SU-DHL-6 (cell line): ENCODE results near the gene G2E3.
A peak's percentile ranks its signal among the peaks of the same experiment; 100 is the strongest.

Experiments used
- H2AFZ ChIP-seq: fragments of 200-600 bp; sonication (generic); 2 replicates; pipeline ENCODE4 v1.6.1; 2014; ENCODE audit warnings: low read depth, mild to moderate bottlenecking, moderate library complexity, mixed read lengths, antibody characterized with exemption, low read length; ENCODE audit not compliant: severe bottlenecking
- H3F3A ChIP-seq: fragments of 200-600 bp; shearing (Covaris generic); 2 replicates; pipeline ENCODE4 v1.6.0; 2016; ENCODE audit warnings: antibody characterized with exemption, mild to moderate bottlenecking; ENCODE audit not compliant: insufficient read depth
- H3K27ac ChIP-seq: fragments of 200-600 bp; sonication (generic); 2 replicates; pipeline ENCODE4 v1.5.1; 2016; ENCODE audit warnings: low read depth, mild to moderate bottlenecking, low read length, moderate library complexity, mixed read lengths
- H3K27me3 ChIP-seq: fragments of 200-600 bp; sonication (generic), shearing (Covaris generic); 2 replicates; pipeline ENCODE4 v1.6.0; 2014; ENCODE audit warnings: mild to moderate bottlenecking, low read length
- H3K36me3 ChIP-seq: fragments of 200-600 bp; sonication (generic); 2 replicates; pipeline ENCODE4 v1.6.1; 2014; ENCODE audit warnings: mild to moderate bottlenecking, low read length, mixed read lengths
- H3K4me2 ChIP-seq: fragments of 300-600, 200-600 bp; shearing (Covaris generic), sonication (generic); 2 replicates; pipeline ENCODE4 v1.6.0; 2014; ENCODE audit warnings: low read length, low read depth, mild to moderate bottlenecking; ENCODE audit not compliant: poor library complexity, severe bottlenecking
- H3K4me3 ChIP-seq: fragments of 200-600 bp; sonication (generic); 2 replicates; pipeline ENCODE4 v1.5.1; 2014; ENCODE audit warnings: antibody characterized with exemption, low read length, mild to moderate bottlenecking, mixed read lengths; ENCODE audit not compliant: insufficient read depth, poor library complexity, severe bottlenecking
- H3K79me2 ChIP-seq: fragments of 200-600 bp; sonication (generic); 2 replicates; pipeline ENCODE4 v1.6.1; 2014; ENCODE audit warnings: mild to moderate bottlenecking, low read length, moderate library complexity; ENCODE audit not compliant: insufficient read depth
- H3K9ac ChIP-seq: fragments of 200-600 bp; sonication (generic); 2 replicates; pipeline ENCODE4 v1.7.0; 2014; ENCODE audit warnings: mild to moderate bottlenecking, low read length
- H3K9me2 ChIP-seq: fragments of 200-600 bp; sonication (generic); replicated peaks from 2 replicates; pipeline ENCODE4 v1.6.1; 2014; ENCODE audit warnings: low read length; ENCODE audit not compliant: insufficient read depth
- H3K9me3 ChIP-seq: fragments of 200-600 bp; sonication (generic); 2 replicates; pipeline ENCODE4 v1.6.1; 2014; ENCODE audit warnings: low read length, mixed read lengths; ENCODE audit not compliant: insufficient read depth
- H4K20me1 ChIP-seq: fragments of 200-600 bp; sonication (generic); 2 replicates; pipeline ENCODE4 v1.6.1; 2014; ENCODE audit warnings: low read depth, mild to moderate bottlenecking, antibody characterized with exemption, low read length, moderate library complexity, mixed read lengths
- EZH2phosphoT487 ChIP-seq: fragments of 200-600 bp; sonication (generic), shearing (Covaris generic); conservative IDR thresholded peaks from 2 replicates; pipeline ENCODE4 v1.6.1; 2018; ENCODE audit warnings: mild to moderate bottlenecking, antibody characterized with exemption, low read length, moderate library complexity, mixed read lengths
- TF ChIP-seq, protein P1 (sequence below): fragments of 200-600 bp; sonication (generic); IDR thresholded peaks from one replicate; pipeline ENCODE4 v1.5.1; 2017; ENCODE audit warnings: antibody characterized with exemption, mild to moderate bottlenecking, low read length, moderate library complexity; ENCODE audit not compliant: insufficient read depth, poor library complexity, severe bottlenecking

The G2E3 gene

DNA sequence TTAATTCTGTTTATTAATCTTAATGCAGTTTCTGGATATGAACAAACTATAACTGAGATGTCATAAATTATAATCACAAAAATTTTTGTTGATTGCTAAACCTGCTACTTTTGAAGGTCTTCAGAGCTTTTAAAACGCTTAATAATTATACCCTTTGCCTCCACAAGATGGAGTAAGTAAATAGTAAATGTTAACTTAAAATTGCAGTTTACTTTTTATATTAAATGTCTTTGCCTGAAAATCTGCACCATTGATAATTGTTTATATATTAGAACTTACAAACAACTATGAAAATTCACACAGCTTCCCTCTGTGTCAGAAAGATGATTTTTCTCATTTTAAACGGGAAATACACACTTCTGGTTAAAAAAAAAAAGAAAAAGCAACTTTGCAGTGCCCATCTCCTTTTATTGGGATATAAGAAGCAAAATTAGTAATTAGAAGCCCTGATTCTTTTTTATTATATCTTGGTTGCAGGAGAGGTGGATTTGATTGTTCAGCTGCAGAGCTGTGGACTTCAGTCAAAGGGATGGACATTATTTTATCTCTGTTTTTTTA lies 98.7 kb downstream of the G2E3 start:
- no peak for TF ChIP-seq EZH2phosphoT487
- TF ChIP-seq, protein P1, sequence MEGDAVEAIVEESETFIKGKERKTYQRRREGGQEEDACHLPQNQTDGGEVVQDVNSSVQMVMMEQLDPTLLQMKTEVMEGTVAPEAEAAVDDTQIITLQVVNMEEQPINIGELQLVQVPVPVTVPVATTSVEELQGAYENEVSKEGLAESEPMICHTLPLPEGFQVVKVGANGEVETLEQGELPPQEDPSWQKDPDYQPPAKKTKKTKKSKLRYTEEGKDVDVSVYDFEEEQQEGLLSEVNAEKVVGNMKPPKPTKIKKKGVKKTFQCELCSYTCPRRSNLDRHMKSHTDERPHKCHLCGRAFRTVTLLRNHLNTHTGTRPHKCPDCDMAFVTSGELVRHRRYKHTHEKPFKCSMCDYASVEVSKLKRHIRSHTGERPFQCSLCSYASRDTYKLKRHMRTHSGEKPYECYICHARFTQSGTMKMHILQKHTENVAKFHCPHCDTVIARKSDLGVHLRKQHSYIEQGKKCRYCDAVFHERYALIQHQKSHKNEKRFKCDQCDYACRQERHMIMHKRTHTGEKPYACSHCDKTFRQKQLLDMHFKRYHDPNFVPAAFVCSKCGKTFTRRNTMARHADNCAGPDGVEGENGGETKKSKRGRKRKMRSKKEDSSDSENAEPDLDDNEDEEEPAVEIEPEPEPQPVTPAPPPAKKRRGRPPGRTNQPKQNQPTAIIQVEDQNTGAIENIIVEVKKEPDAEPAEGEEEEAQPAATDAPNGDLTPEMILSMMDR, result peak; percentile 27
- peaks cover 33% of the 10 kb centered on the region for H3K36me3 ChIP-seq
- H3K27ac ChIP-seq, result no peak overlapping the region
- no peaks in the 10 kb centered on the region for H3K27me3 ChIP-seq
- H3K9me3 ChIP-seq, result no peaks in the 10 kb centered on the region
- no peak overlapping the region for H2AFZ ChIP-seq
- no peaks in the 10 kb centered on the region for H3K9me2 ChIP-seq
- no peak overlapping the region for H3K9ac ChIP-seq
- H3K79me2 ChIP-seq, result no peaks in the 10 kb centered on the region
- no peak overlapping the region for H3K4me2 ChIP-seq
- no peak overlapping the region for H3K4me3 ChIP-seq
- H4K20me1 ChIP-seq, result no peaks in the 10 kb centered on the region
- H3F3A ChIP-seq, result 0 out of 2 replicates have a peak, but pooled peaks cover 7% of the 10 kb centered on the region

DNA sequence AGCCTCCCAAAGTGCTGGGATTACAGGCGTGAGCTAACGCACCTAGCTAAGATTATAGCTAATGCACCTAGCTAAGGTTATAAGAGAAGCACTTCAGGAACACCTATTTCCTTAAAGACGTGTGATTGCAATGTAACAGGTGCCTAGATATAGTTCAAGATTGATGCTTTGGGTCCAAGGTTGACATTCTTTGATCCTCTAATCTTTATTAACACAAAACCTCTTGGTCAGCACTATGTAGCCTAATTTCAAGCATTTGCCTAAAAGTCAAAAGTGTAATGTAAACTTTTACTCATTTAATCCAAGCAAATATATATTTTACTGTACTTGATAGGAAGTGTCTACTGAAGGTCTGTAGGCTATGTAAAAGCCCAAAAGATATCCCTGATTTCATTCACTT lies 99.7 kb downstream of the G2E3 start:
- 0 out of 2 replicates have a peak, but pooled peaks cover 4% of the 10 kb centered on the region for H3F3A ChIP-seq
- no peaks in the 10 kb centered on the region for H3K9me2 ChIP-seq
- no peak overlapping the region for H2AFZ ChIP-seq
- H3K36me3 ChIP-seq, result peaks cover 37% of the 10 kb centered on the region
- no peak overlapping the region for H3K27ac ChIP-seq
- H4K20me1 ChIP-seq, result no peaks in the 10 kb centered on the region
- no peak overlapping the region for H3K4me3 ChIP-seq
- no peaks in the 10 kb centered on the region for H3K9me3 ChIP-seq
- TF ChIP-seq, protein P1, result no peak
- no peak for TF ChIP-seq EZH2phosphoT487
- no peaks in the 10 kb centered on the region for H3K27me3 ChIP-seq
- no peak overlapping the region for H3K4me2 ChIP-seq
- H3K9ac ChIP-seq, result no peak overlapping the region
- H3K79me2 ChIP-seq, result no peaks in the 10 kb centered on the region

DNA sequence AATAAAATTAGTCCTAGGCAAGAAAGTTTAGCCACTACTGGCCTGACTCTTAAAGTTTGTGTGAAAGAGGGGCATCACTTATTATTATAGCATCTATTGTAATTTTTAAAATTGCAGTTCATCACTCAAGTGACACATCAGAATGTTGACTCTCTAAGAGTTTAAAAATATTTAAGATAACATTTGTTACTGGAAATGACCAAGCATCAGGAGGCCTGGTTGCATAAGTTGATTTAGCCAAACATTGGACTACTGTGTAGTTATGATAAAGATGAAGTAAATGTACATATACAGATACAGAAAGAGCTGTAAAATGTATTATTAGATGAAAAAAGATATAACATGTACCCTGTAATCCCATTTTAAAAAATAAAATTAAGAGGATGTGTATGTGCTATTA lies 110.6 kb downstream of the G2E3 start:
- no peaks in the 10 kb centered on the region for H3K79me2 ChIP-seq
- H3K27me3 ChIP-seq, result no peaks in the 10 kb centered on the region
- H3K9ac ChIP-seq, result no peak overlapping the region
- peaks cover 3% of the 10 kb centered on the region; the same call in 1 of the 2 replicates for H4K20me1 ChIP-seq
- no peak overlapping the region for H2AFZ ChIP-seq
- H3K36me3 ChIP-seq, result peaks cover 11% of the 10 kb centered on the region; the same call in 1 of the 2 replicates
- no peak overlapping the region for H3K4me3 ChIP-seq
- TF ChIP-seq, protein P1, result no peak
- TF ChIP-seq EZH2phosphoT487, result no peak
- peaks cover 3% of the 10 kb centered on the region; the same call in 1 of the 2 replicates for H3F3A ChIP-seq
- H3K4me2 ChIP-seq, result no peak overlapping the region
- H3K27ac ChIP-seq, result no peak overlapping the region
- no peaks in the 10 kb centered on the region for H3K9me2 ChIP-seq
- H3K9me3 ChIP-seq, result no peaks in the 10 kb centered on the region
